Lower leg skin (tissue), 3 donors: ENCODE data around the gene RUNX1.

Source experiments
- CTCF ChIP-seq, 3 donors: fragments of 450-650 bp; IDR thresholded peaks; one replicate each; pipeline ENCODE4 v1.5.1; 2016; ENCODE audit warnings: antibody characterized with exemption in 3 of 3, mild to moderate bottlenecking in 3 of 3, moderate library complexity in 2 of 3
- POLR2A ChIP-seq, 2 donors: fragments of 450-650 bp; IDR thresholded peaks; one replicate each; pipeline ENCODE4 v1.6.1; 2016 to 2017; ENCODE audit warnings: antibody characterized with exemption in 2 of 2, mild to moderate bottlenecking in 1 of 2, moderate library complexity in 1 of 2

GRCh38 chr21:34805157-34805556, 243.9 kb downstream of the RUNX1 start:
- TF ChIP-seq CTCF (IDR thresholded peaks at IDR 0.05), result no peak
- no peak for TF ChIP-seq POLR2A (IDR thresholded peaks at IDR 0.05)
